Stimulated activated CD4-positive, alpha-beta T cell treated with anti-CD3 and anti-CD28 coated beads, TNF-alpha, amount 100 ng/mL, for 48 hours (primary cell): ENCODE results near the gene HOXA9.

Source experiments
- DNase-seq, 3 donors: peaks; one replicate each; pipeline ENCODE4 v3.0.0-alpha.2; 2020; ENCODE audit warnings: low read depth in 3 of 3

The HOXA9 gene

GRCh38 chr7:27200761-27201579 is 35.6 kb upstream of the HOXA9 start:
- DNase-seq = no peak

GRCh38 chr7:27199849-27200760 is 34.8 kb upstream of the HOXA9 start, which contains the start of gene HOXA13:
Gene HOXA13, minus strand, starts transcription at chr7:27200091. Its CDS starts 14 bp downstream, at chr7:27200077.
- no peak for DNase-seq

- no peak for DNase-seq
These were observed 33.8 kb upstream of the HOXA9 start for GRCh38 chr7:27198871-27199801.

- no peak for DNase-seq
These were observed 33.0 kb upstream of the HOXA9 start for GRCh38 chr7:27198138-27198841.

- no peak for DNase-seq
These were observed 32.1 kb upstream of the HOXA9 start for GRCh38 chr7:27197137-27198042.

- peak; percentile 67 to 76 (median 74) for DNase-seq
These were observed 31.0 kb upstream of the HOXA9 start for GRCh38 chr7:27196287-27196767.

GRCh38 chr7:27194686-27195379 is 29.5 kb upstream of the HOXA9 start:
- DNase-seq = no peak

DNA sequence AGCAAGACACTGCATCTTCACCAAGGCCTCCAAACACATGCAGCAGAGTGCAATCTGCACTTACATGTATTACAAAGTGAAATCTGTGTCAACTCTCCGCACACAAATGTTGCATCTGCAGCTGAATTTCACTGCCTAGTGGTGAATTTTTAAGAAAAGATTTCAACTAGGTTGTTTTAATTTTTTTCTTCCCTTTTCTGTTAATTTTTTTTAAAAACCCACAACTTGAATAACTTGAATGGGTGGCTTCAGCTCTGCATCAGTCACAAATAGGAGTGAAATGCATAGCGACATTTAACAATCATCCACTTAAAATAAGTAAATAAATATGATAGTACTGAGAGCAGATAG is 28.6 kb upstream of the HOXA9 start:
- DNase-seq = no peak

GRCh38 chr7:27193335-27194001 is 28.1 kb upstream of the HOXA9 start:
- DNase-seq = no peak

- DNase-seq = no peak
These were observed 27.4 kb upstream of the HOXA9 start for GRCh38 chr7:27192546-27193334.

DNA sequence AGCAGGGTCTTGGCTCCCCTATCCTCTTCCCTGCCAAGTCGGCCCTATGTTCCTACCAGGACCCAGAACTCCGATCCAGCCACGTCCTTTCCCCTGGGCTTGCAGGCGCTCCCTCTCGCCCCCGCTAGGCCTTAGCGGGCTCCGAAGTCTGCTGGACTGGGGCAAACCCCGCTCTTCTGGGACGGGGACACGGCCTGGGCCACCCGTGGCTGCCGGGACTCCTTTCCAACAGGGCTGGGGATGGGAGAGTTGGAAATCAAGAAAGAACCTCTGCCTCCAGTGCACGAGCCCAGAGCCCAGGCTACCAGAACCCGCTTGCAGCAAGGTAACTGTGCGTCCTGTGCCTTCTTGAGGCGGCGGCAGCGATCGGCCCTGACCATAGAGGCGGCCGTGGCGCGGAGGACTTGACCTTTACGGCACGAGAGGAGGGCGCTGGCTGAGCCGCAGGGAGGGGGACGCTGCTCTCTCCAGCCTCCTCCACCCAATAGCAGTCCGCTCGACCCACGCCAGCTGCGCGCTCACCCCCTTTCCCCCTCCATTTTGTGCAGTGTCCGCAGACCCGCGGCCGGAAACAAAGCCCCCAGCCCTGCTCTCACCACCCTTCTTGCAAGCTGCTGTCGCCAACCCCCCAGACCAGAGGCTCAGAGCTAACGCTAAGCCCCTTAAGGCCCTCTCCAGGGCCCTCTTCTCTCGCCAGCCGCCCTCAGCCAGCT is 26.7 kb upstream of the HOXA9 start:
- DNase-seq = no peak

GRCh38 chr7:27191161-27191731 is 25.9 kb upstream of the HOXA9 start:
- no peak for DNase-seq

GRCh38 chr7:27189997-27190748 is 24.8 kb upstream of the HOXA9 start:
- DNase-seq = no peak

- DNase-seq = no peak
These were observed 24.1 kb upstream of the HOXA9 start for GRCh38 chr7:27189295-27189996.
